ENCODE results near the gene ELP5. TPM values are rescaled to one million over a fixed set of nuclear protein-coding genes. Genes with fewer than 3 reads are reported as not detected.

The ELP5 gene
- polyA plus RNA-seq, 4 donors: 45.9 to 53.5 (median 48.1) TPM

DNA sequence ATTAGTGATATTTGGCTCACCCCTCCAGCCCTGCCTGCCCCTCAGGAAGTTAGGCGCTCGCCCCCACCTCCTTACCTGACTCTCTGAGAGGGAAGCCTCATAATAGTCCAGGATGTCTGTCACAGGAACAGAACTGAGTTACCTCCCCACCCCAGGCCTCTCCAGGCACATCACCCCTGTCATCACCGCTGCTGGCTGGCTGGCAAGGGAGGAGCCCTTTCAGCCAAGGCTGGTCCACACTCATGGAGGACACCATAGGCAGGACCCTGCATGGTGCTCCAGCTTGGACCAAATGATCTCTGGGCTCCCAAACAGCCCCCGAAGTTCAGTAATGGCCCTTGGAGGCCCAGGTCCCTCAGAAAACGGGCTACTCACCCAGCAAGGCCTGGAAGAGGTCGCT, 33.8 kb upstream of the ELP5 start:
- DNase-seq (ENCODE audit: low read depth in 4 of 4, low spot score in 3 of 4): no peak

GRCh38 chr17:7218758-7219157, 33.3 kb upstream of the ELP5 start:
- DNase-seq (ENCODE audit: low read depth in 4 of 4, low spot score in 3 of 4): no peak

GRCh38 chr17:7219229-7219811, 32.7 kb upstream of the ELP5 start:
- DNase-seq (ENCODE audit: low read depth in 4 of 4, low spot score in 3 of 4): no peak

GRCh38 chr17:7219812-7220592, 32.0 kb upstream of the ELP5 start, which contains the start of the genes ACADVL and DLG4:
ACADVL (plus strand) TSS chr17:7219938; CDS start chr17:7219985, 47 bp downstream.
DLG4 (minus strand) TSS chr17:7219836.
- peak in 1 of 4 donors; percentile 74 for DNase-seq (ENCODE audit: low read depth in 4 of 4, low spot score in 3 of 4)

GRCh38 chr17:7220593-7221277, 31.3 kb upstream of the ELP5 start:
- no peak for DNase-seq (ENCODE audit: low read depth in 4 of 4, low spot score in 3 of 4)

GRCh38 chr17:7221278-7222092, 30.5 kb upstream of the ELP5 start:
- no peak for DNase-seq (ENCODE audit: low read depth in 4 of 4, low spot score in 3 of 4)

DNA sequence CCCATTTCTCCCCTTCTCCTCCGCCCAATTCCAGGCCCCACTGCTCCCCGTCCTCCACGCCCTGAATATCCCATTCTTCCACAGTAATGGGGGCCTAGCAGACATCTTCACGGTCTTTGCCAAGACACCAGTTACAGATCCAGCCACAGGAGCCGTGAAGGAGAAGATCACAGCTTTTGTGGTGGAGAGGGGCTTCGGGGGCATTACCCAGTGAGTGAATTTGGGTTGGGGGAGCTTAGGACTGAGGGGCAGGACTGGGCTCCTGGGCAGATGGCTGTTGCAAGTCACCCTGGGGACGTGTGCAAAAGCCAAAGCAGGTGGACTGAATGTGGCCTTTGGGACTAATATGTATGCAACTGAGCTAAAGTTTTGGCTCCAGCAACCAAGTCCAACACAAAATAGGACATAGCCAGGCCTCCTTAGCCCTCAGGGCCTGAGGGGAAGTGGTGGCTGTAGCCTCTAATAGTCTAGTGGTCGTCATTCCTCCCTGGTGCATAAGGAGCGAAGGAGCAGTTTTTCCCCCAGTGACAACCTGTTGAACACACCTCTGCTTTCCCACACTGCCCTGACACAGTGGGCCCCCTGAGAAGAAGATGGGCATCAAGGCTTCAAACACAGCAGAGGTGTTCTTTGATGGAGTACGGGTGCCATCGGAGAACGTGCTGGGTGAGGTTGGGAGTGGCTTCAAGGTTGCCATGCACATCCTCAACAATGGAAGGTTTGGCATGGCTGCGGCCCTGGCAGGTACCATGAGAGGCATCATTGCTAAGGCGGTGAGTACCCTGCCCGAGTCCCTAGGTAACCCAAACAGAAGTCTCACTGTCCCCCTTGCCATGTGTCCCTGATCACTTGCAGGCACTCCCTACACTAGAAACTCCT, 29.7 kb upstream of the ELP5 start:
- no peak for DNase-seq (ENCODE audit: low read depth in 4 of 4, low spot score in 3 of 4)

GRCh38 chr17:7222972-7223292, 29.1 kb upstream of the ELP5 start:
- no peak for DNase-seq (ENCODE audit: low read depth in 4 of 4, low spot score in 3 of 4)

GRCh38 chr17:7223375-7223774, 28.6 kb upstream of the ELP5 start:
- DNase-seq (ENCODE audit: low read depth in 4 of 4, low spot score in 3 of 4): no peak

- DNase-seq (ENCODE audit: low read depth in 4 of 4, low spot score in 3 of 4): no peak
These were observed 27.9 kb upstream of the ELP5 start for GRCh38 chr17:7224110-7224509.

GRCh38 chr17:7224661-7225111, 27.3 kb upstream of the ELP5 start:
- no peak for DNase-seq (ENCODE audit: low read depth in 4 of 4, low spot score in 3 of 4)

DNA sequence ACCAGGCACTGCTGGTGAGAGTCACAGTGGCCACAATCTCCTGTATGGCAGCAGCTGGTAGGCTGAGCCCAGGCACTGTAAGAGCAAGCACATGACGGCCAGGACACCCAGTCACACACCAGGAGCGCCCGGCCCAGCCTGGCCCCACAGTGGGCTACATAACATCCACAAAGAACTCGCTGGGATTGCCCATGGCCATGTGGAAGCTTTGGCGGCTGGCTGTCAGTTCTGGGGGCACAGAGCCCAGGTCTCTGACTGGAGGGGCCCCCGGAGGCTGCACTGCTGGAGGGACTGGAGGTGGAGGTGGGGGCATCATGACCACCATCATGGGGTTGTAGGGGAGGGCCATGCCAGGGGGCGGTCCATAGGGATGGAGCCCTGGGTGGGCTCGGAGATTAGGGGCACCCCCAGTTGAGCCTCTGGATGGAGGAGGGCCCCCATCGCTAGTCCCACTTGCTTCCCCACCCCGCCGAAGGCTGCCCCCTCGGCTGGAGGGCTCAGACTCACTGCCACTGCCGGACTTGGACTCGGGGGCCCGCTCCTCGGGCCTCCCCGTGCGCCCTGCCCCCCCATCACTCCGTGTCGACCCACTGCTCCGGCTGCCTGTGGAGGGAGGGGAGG, 26.2 kb upstream of the ELP5 start:
- DNase-seq (ENCODE audit: low read depth in 4 of 4, low spot score in 3 of 4): no peak

GRCh38 chr17:7226721-7227710, 25.0 kb upstream of the ELP5 start:
- DNase-seq (ENCODE audit: low read depth in 4 of 4, low spot score in 3 of 4): no peak

DNA sequence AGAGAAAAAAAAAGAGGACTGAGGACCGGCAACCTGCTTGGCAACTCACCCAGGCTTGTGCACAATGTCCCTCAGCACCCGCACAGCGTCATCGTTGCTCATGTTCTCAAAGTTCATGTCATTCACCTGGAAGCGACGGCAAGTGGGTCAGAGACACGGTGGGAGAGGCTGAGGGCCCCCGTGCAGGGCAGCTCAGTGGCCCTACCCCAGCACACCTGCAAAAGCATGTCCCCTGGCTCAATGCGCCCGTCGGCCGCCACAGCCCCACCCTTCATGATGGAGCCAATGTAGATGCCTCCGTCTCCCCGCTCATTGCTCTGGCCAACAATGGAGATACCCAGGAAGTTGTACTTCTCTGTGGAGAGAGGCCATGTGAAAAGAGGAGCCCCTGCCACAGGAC, 23.1 kb upstream of the ELP5 start:
- no peak for DNase-seq (ENCODE audit: low read depth in 4 of 4, low spot score in 3 of 4)

DNA sequence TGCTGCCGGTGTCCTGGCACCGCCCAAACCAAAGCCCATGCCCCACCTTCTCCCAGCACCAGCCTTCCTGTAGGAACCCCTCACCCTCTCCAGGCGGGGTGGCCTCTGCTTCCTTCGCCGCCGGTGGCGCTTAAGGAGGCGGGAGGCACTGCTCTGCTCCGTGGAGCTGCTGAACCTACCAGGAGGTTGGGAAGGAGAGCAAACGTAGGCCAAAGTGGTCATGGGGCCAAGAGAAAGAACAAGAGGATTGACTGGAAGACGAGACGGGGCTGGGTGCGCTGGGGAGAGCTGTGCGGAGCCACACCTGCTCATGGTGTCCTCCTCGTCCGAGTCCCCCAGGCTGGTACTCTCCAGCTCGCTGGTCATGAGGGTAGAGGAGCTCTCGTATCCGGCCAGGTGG, 22.5 kb upstream of the ELP5 start:
- DNase-seq (ENCODE audit: low read depth in 4 of 4, low spot score in 3 of 4): no peak

DNA sequence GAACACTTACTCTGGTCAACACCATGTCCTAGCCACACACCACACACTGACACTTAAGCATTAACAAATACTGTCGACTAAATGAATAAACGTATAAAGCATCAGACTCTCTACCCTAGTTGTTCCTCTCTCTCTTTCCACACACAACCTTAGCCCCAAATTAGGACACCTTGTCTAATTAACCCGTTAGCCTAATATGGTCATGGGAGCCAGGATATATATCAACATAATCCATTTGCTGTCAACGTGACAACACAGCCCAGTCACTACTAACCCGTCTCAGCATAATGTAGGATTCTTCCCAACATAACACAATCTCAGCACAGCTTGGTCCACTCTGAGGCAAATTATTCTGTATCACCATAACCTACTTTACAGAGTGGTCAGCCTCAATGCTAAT, 19.9 kb upstream of the ELP5 start:
- no peak for DNase-seq (ENCODE audit: low read depth in 4 of 4, low spot score in 3 of 4)

- no peak for DNase-seq (ENCODE audit: low read depth in 4 of 4, low spot score in 3 of 4)
These were observed 18.3 kb upstream of the ELP5 start for GRCh38 chr17:7233701-7234082.
